IgD-negative memory B cell (primary cell): Measurements from ENCODE around the gene TCERG1L. TPM values are rescaled to one million over a fixed set of nuclear protein-coding genes. Genes with fewer than 3 reads are reported as not detected.

Experiments
- H3K27ac Mint-ChIP-seq, 3 donors: one replicate each; pipeline ENCODE4 v1.8.0; 2020 to 2022; ENCODE audit warnings: mild to moderate bottlenecking in 3 of 3, mixed read lengths in 3 of 3, moderate library complexity in 1 of 3
- H3K27me3 Mint-ChIP-seq: one replicate; pipeline ENCODE4 v1.8.0; 2021; ENCODE audit warnings: mixed read lengths
- H3K36me3 Mint-ChIP-seq: one replicate; pipeline ENCODE4 v1.8.0; 2020; ENCODE audit warnings: mild to moderate bottlenecking, mixed read lengths
- H3K4me1 Mint-ChIP-seq, 3 donors: one replicate each; pipeline ENCODE4 v1.8.0; 2020 to 2022; ENCODE audit warnings: mixed read lengths in 3 of 3, mild to moderate bottlenecking in 1 of 3
- H3K4me3 Mint-ChIP-seq, 4 donors: one replicate each; pipeline ENCODE4 v1.8.0; 2020 to 2022; ENCODE audit warnings: mild to moderate bottlenecking in 4 of 4, mixed read lengths in 4 of 4, moderate library complexity in 3 of 4
- H3K9me3 Mint-ChIP-seq, 3 donors: one replicate each; pipeline ENCODE4 v1.8.0; 2020 to 2021; ENCODE audit warnings: mixed read lengths in 3 of 3, mild to moderate bottlenecking in 1 of 3
- polyA plus RNA-seq: library from polyadenylated mRNA; unstranded; fragments of 300-500 nt; fragmentation: Illumina TruSeq; gene quantifications from one replicate; pipeline ENCODE4 v1.2.3, GENCODE V29; 2021

Gene TCERG1L
- polyA plus RNA-seq, 1 donor from 2014 or later, result not detected

DNA sequence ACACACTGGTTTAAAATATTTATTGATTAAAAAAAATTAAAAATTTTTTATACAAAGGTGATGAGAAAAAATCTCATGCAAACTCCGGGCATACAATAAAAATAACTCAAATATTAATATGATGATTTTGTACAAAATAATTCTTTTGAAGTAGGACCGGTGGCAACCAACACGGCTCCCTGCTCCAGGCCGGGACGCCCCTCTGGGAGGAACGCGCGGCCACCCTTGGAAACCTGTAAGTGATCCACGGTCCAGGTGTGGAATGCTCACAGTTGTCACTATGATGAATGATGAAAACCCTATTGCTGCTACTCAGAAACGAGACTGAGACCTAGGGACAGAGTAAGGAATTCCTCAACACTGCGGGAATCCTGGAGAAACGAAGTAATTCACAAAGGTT, 219.1 kb downstream of the TCERG1L start:
- H3K27ac Mint-ChIP-seq, result no peak overlapping the region
- H3K9me3 Mint-ChIP-seq, result peaks cover 0 to 7% (median 4%) of the 10 kb centered on the region in 3 donors
- no peaks in the 10 kb centered on the region for H3K36me3 Mint-ChIP-seq
- no peak overlapping the region for H3K4me3 Mint-ChIP-seq
- no peaks in the 10 kb centered on the region for H3K27me3 Mint-ChIP-seq
- H3K4me1 Mint-ChIP-seq, result no peaks in the 10 kb centered on the region

DNA sequence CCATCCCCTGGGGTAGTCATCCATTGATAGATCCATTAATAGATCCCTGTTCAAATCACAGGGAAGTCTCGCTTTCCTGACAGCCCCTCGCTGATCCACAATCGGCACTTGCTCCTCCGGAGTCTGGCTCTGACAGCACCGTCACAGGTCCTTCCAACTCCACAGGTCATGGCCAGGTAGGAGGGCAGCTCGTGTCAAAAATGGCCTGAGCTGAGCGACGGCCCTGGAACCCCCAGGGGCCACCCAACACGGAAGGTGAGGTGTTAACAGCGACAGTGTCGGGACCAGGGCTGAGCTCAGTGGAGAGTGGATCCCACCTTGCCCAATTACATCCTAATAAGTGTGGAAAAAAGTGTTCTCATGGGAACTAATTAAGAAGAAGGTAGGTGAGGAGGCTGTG, 219.8 kb downstream of the TCERG1L start:
- Mint-ChIP-seq H3K9me3 (peaks cover 4 to 7% (median 4%) of the 10 kb centered on the region in 3 donors), H3K27ac (no peak overlapping the region), H3K36me3 (no peaks in the 10 kb centered on the region), H3K4me3 (no peak overlapping the region), H3K4me1 (no peaks in the 10 kb centered on the region), H3K27me3 (no peaks in the 10 kb centered on the region)

DNA sequence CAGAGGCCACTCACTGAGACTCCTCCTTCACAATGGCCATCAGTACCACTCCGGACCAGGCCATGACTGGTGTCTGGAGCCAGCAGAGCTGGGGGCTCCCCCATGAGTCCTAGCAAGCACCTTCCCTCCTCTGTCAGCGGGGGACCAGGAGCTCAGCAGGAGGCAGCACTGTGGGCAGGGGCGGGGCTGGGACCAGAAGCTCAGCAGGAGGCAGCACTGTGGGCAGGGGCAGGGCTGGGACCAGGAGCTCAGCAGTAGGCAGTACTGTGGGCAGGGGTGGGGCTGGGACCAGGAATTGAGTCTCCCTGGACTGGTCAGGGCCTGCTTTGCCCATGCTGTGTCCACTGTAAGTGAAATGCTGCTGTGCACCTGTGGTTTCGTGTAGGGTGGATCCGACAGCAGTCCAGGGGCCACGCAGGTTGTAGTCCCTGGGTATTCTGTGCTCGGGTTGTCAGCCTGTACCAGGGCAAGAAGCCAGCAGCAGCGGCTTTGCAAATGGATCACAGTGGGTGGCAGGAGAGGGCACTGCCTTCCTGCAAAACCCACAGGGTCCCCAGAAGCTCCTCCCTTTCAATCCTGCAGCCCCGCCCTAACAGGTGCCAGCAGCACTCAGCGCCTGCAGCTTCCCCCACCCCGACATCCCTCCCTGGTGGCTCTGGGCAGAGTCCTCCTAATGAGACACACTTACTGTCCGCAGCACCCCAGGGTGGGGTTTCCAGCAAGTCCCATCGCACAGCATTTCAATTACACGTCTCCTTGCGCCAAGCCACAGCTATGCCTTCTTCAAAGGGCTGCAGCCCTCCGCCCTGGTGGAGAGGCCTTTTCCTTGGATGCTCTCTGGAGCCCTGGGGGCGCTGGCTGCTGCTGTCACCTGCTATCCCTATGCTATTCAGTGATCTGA, 220.5 kb downstream of the TCERG1L start:
- peaks cover 4 to 7% (median 4%) of the 10 kb centered on the region in 3 donors for H3K9me3 Mint-ChIP-seq
- no peaks in the 10 kb centered on the region for H3K4me1 Mint-ChIP-seq
- no peaks in the 10 kb centered on the region for H3K27me3 Mint-ChIP-seq
- H3K36me3 Mint-ChIP-seq, result no peaks in the 10 kb centered on the region
- no peak overlapping the region for H3K27ac Mint-ChIP-seq
- H3K4me3 Mint-ChIP-seq, result no peak overlapping the region

DNA sequence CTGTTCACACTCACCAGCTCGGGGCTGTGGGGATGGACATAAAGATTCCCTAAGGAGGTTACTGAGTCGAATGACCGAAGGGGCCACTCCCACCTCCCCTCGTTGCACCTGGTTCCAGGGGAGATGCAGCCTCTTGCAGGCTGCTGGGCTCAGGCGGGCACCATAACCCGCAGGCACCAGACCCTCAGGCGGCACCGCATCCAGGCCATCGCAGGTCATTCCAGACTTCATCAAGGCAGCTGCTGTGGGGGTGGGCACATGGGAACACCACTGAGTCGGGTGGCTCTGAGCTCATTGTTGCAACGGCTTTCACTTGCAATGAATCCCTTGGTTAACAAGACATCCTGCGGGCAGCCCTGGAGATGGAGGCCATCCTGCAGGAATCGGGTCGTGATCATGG, 221.7 kb downstream of the TCERG1L start:
- Mint-ChIP-seq H3K4me3 (no peak overlapping the region), H3K4me1 (no peaks in the 10 kb centered on the region), H3K27me3 (no peaks in the 10 kb centered on the region), H3K27ac (no peak overlapping the region), H3K36me3 (no peaks in the 10 kb centered on the region), H3K9me3 (peaks cover 4 to 7% (median 4%) of the 10 kb centered on the region in 3 donors)

DNA sequence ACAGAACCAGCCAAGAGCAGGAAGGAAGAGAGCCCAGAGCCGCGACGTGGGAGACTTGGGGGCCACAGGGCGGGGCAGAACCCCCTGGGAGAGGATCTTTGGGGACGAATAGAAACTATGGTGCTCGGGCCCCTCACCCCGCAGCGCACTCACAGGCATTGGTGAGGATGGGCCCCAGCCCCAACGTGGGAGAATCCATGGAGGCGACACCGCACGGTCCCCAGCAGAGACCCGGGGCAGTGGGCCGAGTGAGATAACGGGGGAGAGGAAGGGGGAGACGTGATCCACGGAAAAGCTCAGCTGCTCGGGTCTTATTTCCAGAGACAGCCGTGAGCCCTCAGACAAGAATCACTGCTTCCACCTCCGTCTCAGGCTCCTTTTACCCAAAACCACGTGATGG, 222.4 kb downstream of the TCERG1L start:
- Mint-ChIP-seq H3K36me3 (no peaks in the 10 kb centered on the region), H3K4me3 (no peak overlapping the region), H3K4me1 (no peaks in the 10 kb centered on the region), H3K27me3 (no peaks in the 10 kb centered on the region), H3K27ac (no peak overlapping the region), H3K9me3 (peaks cover 4 to 7% (median 4%) of the 10 kb centered on the region in 3 donors)

DNA sequence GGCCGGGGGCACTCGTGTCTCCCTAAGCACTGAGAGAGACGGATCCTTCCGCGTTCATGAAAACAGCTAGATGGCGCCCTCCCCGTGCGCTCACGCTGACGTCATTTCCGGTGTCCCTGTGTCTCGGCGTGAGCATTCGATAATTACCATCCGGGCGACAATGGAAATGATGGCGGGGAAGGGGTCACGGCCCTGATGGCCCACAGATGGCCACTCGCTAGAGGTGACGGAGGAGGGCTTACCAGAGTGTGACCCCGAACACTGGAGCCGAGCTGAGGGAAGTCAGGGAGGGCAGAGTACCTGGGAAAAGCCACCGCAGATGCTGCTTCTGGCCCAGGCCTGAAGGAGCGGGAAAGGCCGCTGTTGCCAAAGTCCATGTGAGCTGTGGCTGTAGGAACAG, 222.9 kb downstream of the TCERG1L start:
- Mint-ChIP-seq H3K36me3 (no peaks in the 10 kb centered on the region), H3K4me1 (no peaks in the 10 kb centered on the region), H3K4me3 (no peak overlapping the region), H3K27ac (no peak overlapping the region), H3K9me3 (peaks cover 4 to 8% (median 4%) of the 10 kb centered on the region in 3 donors), H3K27me3 (no peaks in the 10 kb centered on the region)

DNA sequence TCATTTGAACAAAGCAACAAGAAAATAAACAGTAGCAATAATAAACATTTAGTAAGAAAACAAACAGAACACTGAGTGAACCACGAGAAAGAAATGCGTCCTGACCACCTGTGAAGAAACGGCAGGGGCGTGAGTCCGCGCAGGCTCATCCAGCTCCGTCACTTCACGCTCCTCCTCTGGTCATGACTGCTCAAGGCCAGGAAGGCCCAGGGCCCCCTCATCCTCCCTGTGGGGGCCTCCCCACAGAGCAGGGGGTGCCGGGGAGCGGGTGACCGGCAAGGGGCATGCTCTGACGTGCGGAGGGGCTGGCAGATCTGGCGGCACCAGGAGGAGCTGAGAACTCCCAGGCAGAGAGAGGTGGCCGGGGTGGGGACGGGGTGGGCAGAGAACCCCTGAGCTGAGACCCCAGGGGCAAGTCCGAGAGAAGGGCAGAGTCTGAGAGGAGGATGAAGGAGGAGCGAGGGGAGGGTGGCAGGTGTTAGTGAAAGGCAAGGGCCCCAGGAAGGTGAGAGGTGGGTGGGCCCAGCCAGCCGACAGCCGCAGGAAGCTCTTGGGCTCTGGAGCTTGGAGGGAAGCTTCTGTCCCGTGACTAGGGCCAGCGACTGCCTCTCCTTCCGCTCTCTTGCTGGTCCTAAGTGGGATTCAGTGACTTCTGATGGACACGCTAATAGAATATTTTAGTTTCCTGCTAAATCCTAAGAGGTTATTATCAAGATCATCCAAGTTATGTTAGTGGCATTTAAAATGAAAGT, 223.9 kb downstream of the TCERG1L start:
- H3K4me1 Mint-ChIP-seq, result no peaks in the 10 kb centered on the region
- no peak overlapping the region for H3K27ac Mint-ChIP-seq
- no peak overlapping the region for H3K4me3 Mint-ChIP-seq
- no peaks in the 10 kb centered on the region for H3K27me3 Mint-ChIP-seq
- H3K9me3 Mint-ChIP-seq, result peaks cover 4 to 12% (median 4%) of the 10 kb centered on the region in 3 donors
- H3K36me3 Mint-ChIP-seq, result no peaks in the 10 kb centered on the region

DNA sequence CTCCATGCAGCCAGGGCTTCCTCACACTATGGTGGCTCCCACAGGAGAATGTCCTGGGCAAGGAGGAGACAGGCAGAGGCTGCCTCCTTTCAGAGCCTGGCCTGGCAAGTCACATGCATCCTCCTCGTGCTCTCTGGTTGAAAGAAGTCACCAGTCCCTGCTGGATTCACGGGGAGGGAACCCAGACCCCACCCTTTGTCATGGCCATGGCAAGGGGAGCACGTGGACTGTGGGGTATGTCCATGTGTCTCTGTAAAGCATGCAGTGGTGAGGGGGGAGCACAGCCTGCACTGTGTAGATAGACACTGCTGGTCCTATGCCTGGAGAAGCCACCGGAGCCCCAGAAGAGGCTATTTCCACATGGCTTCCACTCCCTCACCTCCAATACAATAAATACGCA, 225.0 kb downstream of the TCERG1L start:
- Mint-ChIP-seq H3K27ac (no peak overlapping the region), H3K4me3 (no peak overlapping the region), H3K4me1 (no peaks in the 10 kb centered on the region), H3K27me3 (no peaks in the 10 kb centered on the region), H3K36me3 (no peaks in the 10 kb centered on the region), H3K9me3 (peaks cover 4 to 9% (median 4%) of the 10 kb centered on the region in 3 donors)

DNA sequence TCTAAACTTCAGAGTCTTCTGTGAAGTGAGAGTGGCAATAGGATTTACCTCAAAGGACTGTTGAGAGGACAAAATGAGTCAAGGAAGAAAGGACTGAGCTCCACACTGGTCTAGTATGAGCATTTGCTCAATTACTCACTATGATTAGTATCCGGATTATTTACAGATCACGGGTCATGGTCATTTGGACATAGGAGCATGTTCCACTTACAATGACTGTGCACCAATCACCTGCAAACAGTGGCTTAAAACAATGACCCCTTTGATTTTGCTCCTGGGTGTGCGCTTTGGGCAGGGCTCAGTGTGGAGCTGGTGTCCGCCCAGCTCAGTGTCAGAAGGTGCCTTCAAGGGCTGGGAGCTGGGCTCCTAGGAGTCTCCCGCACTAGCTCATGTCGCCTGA, 225.4 kb downstream of the TCERG1L start:
- H3K27ac Mint-ChIP-seq, result no peak overlapping the region
- H3K9me3 Mint-ChIP-seq, result peaks cover 4 to 12% (median 4%) of the 10 kb centered on the region in 3 donors
- no peaks in the 10 kb centered on the region for H3K36me3 Mint-ChIP-seq
- no peak overlapping the region for H3K4me3 Mint-ChIP-seq
- no peaks in the 10 kb centered on the region for H3K27me3 Mint-ChIP-seq
- no peaks in the 10 kb centered on the region for H3K4me1 Mint-ChIP-seq

DNA sequence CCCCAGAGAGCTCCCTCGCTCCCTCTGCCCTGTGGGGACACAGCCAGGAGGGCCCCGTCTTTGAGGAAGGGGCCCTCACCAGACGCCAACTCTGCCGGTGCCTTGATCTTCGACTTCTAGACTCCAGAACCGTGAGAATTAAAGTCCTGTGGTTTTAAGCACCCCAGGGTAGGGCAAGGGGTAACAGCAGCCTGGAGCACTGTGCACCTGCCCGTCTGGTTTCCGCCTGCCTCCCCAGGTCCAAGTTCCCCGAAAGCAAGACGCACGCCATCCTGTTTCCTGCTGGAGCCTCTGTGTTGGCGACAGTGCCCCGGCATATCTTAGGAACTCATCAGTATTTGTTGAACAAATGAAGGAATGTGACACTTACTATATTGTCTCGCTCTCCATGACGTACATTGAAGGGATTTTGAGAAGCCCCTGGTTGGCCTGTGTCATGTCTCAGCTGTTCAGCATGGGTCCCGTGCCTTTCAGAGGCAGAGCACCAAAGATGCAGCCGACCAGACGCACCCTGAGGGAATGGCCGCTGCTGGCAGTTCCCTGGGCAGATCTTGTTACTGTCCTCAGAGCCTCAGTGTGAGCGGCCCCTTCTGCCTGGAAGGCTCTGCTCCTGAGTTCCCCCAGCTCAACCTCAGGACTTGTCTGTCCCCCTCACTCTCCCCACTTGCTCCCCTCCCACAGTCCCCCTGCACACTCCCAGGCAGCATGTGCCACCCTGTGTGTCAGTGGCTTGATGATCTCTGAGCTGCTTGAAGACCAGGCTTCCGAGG, 226.2 kb downstream of the TCERG1L start:
- Mint-ChIP-seq H3K27ac (no peak overlapping the region), H3K4me1 (no peaks in the 10 kb centered on the region), H3K4me3 (no peak overlapping the region), H3K27me3 (no peaks in the 10 kb centered on the region), H3K9me3 (peaks cover 4 to 10% (median 4%) of the 10 kb centered on the region in 3 donors), H3K36me3 (no peaks in the 10 kb centered on the region)

DNA sequence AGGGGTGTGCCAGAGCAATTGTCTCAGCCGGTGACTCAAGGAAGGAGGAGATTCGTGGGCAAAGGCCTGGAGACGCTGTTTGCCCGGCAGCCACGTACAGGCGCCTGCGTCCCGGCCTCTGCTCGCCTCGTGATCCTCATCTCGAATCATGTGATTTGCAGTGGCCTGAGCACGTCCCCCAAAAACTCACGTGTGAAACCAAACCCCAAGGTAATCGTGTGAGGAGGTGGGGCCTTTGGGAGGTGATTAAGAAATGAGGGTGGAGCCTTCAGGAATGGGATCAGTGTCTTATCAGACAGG, 226.8 kb downstream of the TCERG1L start:
- Mint-ChIP-seq H3K36me3 (no peaks in the 10 kb centered on the region), H3K27me3 (no peaks in the 10 kb centered on the region), H3K9me3 (peaks cover 4 to 10% (median 4%) of the 10 kb centered on the region in 3 donors), H3K4me3 (no peak overlapping the region), H3K27ac (no peak overlapping the region), H3K4me1 (peaks cover 0 to 3% (median 0%) of the 10 kb centered on the region in 3 donors)

DNA sequence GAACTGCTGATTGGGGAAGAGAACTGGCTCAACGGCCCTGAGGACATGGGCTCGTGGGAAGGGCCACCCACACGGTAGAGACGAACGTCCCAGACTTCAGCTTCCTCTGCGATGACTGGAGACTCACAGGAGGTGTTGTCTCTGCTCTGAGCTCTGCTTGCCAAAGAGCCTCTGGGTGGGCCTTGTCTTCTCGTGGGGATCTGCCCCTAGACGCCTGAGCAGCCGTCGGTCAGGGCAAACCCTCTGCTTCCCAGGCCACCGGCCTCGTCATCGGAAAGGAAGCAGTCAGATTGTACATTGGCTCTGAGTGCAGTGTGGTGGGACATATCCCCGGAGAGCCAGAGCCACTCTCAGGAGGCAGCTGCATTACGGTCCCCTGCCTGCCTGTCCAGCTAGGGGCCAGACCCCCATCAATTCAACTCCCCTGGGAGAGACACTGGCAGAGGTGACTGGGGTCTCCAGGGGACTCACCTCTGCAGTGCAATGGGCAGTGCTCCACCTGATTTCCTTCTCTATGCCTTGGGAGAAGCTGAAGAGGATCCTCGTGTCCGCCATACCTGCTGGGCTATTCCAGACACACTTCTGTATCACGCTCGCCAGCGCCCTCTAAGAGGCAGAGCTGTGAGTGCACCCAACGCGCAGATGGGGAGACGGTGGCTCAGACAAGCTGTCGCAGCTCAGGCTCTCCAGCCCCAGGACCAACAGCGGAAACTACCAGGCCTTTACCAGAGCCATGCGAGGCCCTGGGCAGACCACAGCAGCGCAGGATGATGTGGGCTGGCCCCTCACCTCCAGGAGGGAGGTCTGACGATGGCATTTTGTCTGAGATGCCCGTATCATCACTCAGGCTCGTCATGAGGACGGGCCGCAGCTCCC, 227.4 kb downstream of the TCERG1L start:
- no peak overlapping the region for H3K27ac Mint-ChIP-seq
- no peak overlapping the region for H3K4me3 Mint-ChIP-seq
- peaks cover 3 to 10% (median 4%) of the 10 kb centered on the region in 3 donors for H3K9me3 Mint-ChIP-seq
- no peaks in the 10 kb centered on the region for H3K27me3 Mint-ChIP-seq
- peaks cover 0 to 3% (median 0%) of the 10 kb centered on the region in 3 donors for H3K4me1 Mint-ChIP-seq
- no peaks in the 10 kb centered on the region for H3K36me3 Mint-ChIP-seq

DNA sequence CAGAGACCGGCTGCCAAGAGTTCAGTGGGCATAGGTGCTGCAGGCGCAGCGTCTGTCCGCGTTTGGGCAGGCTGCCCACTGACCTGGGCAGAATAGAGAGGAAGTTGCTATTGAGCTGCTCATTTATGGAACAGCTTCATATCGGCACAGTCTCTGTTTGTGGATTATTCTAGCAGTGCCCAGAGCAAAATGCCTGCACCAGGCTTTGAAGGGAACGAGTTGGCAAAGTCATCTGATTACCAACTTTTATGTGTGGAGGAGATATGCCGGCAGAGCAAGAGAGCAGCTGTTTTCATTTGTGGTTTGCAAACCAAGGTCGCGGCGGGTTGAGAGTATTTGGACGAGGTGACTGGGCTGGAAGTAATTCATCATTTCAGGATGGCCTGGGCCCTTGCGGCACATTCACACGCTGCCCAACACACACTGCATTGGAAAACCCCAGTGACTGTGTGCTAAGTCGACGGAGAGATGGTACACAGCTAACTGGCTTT, 228.5 kb downstream of the TCERG1L start:
- Mint-ChIP-seq H3K4me1 (peaks cover 0 to 3% (median 0%) of the 10 kb centered on the region in 3 donors), H3K27me3 (no peaks in the 10 kb centered on the region), H3K36me3 (no peaks in the 10 kb centered on the region), H3K9me3 (peaks cover 3 to 8% (median 4%) of the 10 kb centered on the region in 3 donors), H3K27ac (no peak overlapping the region), H3K4me3 (no peak overlapping the region)

DNA sequence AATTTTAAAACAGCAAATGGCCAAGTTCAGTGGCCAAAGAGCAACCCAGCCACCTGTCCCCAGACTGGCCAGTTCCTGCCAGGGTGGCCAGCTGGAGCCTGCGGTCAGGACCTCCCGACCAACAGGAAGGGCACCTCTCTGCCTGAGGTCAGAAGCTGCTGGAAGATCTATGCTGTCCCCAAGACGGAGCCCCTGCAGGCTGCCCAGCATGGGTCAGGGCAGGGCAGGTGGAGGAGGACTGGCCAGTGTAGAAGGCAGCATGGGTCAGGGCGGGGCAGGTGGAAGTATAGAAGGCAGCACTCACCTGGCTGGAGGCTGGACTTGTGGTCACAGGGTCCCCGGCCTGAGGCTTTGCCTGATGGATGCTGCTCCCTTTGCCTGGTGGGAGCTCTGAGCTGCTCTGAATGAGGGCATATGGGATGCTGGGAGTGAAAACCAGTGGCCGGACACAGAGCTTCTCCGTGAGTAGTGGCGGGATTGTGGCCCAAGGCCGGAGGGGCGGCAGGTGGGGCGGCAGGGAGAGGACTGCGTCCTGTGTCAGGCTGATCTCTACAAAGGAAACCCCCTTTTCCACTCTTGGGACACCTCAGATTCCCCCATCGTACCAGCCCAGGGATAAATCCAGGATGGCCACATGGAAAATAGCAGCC, 229.2 kb downstream of the TCERG1L start:
- peaks cover 3 to 8% (median 4%) of the 10 kb centered on the region in 3 donors for H3K9me3 Mint-ChIP-seq
- H3K4me3 Mint-ChIP-seq, result peak overlapping the region in 1 of 4 donors; percentile 8
- no peaks in the 10 kb centered on the region for H3K36me3 Mint-ChIP-seq
- no peak overlapping the region for H3K27ac Mint-ChIP-seq
- H3K4me1 Mint-ChIP-seq, result peaks cover 0 to 3% (median 0%) of the 10 kb centered on the region in 3 donors
- H3K27me3 Mint-ChIP-seq, result no peaks in the 10 kb centered on the region
